GM12878 (cell line): ENCODE results near the gene COQ3. TPM values are rescaled to one million over a fixed set of nuclear protein-coding genes. Genes with fewer than 3 reads are reported as not detected.
A peak's percentile ranks its signal among the peaks of the same experiment; 100 is the strongest.

Experiments
- CBX5 ChIP-seq: sonication (generic); IDR thresholded peaks from 2 replicates; pipeline ENCODE4 v1.6.1; 2016; ENCODE audit warnings: low read depth, moderate library complexity, mild to moderate bottlenecking, inconsistent platforms
- GATAD2B ChIP-seq: fragments of 450-650 bp; conservative IDR thresholded peaks from 2 replicates; pipeline ENCODE4 v1.6.1; 2017; ENCODE audit warnings: low read depth, mild to moderate bottlenecking, moderate library complexity
- IKZF2 ChIP-seq, 2 experiments: fragments of 450-650 bp; IDR thresholded peaks; 2 replicates each; pipeline ENCODE4 v1.6.1; 2017; ENCODE audit warnings: mild to moderate bottlenecking in 2 of 2, moderate library complexity in 2 of 2
- PAX5 ChIP-seq: IDR thresholded peaks from 2 replicates; pipeline ENCODE4 v1.6.1; 2011; ENCODE audit warnings: low read depth, low read length, borderline replicate concordance
- SMAD1 ChIP-seq: fragments of 450-650 bp; IDR thresholded peaks from 2 replicates; pipeline ENCODE4 v1.6.1; 2018; ENCODE audit warnings: mild to moderate bottlenecking, low read depth; ENCODE audit not compliant: partially characterized antibody
- polyA plus RNA-seq, 11 experiments: library from polyadenylated mRNA; depleted of rRNA in 4 of 11; unstranded in 6 of 11; stranded (reverse) in 5 of 11; fragments of >200 nt; fragmentation: Nextera tagmentation in 4 of 11; fragmentation: Illumina TruSeq in 1 of 11; extraction: Ambion mirVana in 4 of 11; extraction: Trizol in 1 of 11; gene quantifications; 1 replicate in 1 of 11; 2 replicates in 10 of 11; pipeline versions ENCODE4 v1.2.1 to v1.2.3, GENCODE V29; 2011 to 2016; ENCODE audit warnings: inconsistent platforms in 2 of 11, missing spikeins in 2 of 11, low read depth in 1 of 11
- total RNA-seq, 4 experiments: library from RNA; depleted of rRNA in 3 of 4; stranded (reverse); fragments of >200 nt in 3 of 4; fragmentation: Illumina TruSeq in 1 of 4; extraction: Trizol in 1 of 4; gene quantifications; 2 replicates each; pipeline versions ENCODE4 v1.2.1 to v1.2.3, GENCODE V29; 2013 to 2021
- TF ChIP-seq, protein P1 (sequence below): fragments of 450-650 bp; IDR thresholded peaks from 2 replicates; pipeline ENCODE4 v1.6.1; 2017; ENCODE audit warnings: mild to moderate bottlenecking, moderate library complexity
- TF ChIP-seq, protein P2 (sequence below): fragments of 450-650 bp; IDR thresholded peaks from 2 replicates; pipeline ENCODE4 v1.6.1; 2018; ENCODE audit warnings: borderline replicate concordance, mild to moderate bottlenecking; ENCODE audit not compliant: partially characterized antibody
- TF ChIP-seq, protein P3 (sequence below): fragments of 450-650 bp; IDR thresholded peaks from 2 replicates; pipeline ENCODE4 v1.6.1; 2016; ENCODE audit warnings: mild to moderate bottlenecking
- TF ChIP-seq, protein P4 (sequence below): IDR thresholded peaks from 2 replicates; pipeline ENCODE4 v1.6.1; 2011; ENCODE audit warnings: borderline replicate concordance, low read depth, mild to moderate bottlenecking, moderate library complexity, low read length; ENCODE audit not compliant: insufficient read depth, poor library complexity, severe bottlenecking
- TF ChIP-seq, protein P5 (sequence below): fragments of 450-650 bp; IDR thresholded peaks from 2 replicates; pipeline ENCODE4 v1.6.1; 2017; ENCODE audit warnings: mild to moderate bottlenecking
- TF ChIP-seq, protein P6 (sequence below): fragments of 450-650 bp; IDR thresholded peaks from 2 replicates; pipeline ENCODE4 v1.6.1; 2017; ENCODE audit warnings: low read depth, mild to moderate bottlenecking, moderate library complexity
- TF ChIP-seq, protein P7 (sequence below): fragments of 450-650 bp; IDR thresholded peaks from 2 replicates; pipeline ENCODE4 v1.6.1; 2014; ENCODE audit warnings: mild to moderate bottlenecking

COQ3 gene
- total and polyA plus RNA-seq, 10 of the 15 experiments (the other 5 are each of a cell fraction or from before 2014, with no cell fraction given) = 9.3 to 50.6 (median 16.0) TPM

DNA sequence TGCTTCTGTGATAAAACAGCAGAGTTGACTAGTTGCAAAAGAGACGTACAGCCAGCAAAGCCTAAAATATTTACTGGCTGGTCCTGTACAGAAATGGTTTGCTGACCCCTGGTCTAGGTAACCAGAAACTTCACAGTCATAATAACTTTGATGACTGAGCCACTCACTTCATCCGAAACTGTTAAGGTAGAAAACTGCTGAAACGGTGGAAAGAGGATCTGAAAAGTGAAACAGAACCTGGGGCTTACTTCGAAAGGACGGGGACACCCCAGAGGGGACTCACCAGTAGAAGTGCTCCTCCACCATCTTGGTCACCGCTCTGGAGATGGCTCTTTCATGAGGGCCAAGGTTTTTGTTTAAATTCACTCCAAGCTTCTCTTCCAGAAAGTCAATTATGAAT lies 60.9 kb downstream of the COQ3 start (continued):
- TF ChIP-seq, protein P1, sequence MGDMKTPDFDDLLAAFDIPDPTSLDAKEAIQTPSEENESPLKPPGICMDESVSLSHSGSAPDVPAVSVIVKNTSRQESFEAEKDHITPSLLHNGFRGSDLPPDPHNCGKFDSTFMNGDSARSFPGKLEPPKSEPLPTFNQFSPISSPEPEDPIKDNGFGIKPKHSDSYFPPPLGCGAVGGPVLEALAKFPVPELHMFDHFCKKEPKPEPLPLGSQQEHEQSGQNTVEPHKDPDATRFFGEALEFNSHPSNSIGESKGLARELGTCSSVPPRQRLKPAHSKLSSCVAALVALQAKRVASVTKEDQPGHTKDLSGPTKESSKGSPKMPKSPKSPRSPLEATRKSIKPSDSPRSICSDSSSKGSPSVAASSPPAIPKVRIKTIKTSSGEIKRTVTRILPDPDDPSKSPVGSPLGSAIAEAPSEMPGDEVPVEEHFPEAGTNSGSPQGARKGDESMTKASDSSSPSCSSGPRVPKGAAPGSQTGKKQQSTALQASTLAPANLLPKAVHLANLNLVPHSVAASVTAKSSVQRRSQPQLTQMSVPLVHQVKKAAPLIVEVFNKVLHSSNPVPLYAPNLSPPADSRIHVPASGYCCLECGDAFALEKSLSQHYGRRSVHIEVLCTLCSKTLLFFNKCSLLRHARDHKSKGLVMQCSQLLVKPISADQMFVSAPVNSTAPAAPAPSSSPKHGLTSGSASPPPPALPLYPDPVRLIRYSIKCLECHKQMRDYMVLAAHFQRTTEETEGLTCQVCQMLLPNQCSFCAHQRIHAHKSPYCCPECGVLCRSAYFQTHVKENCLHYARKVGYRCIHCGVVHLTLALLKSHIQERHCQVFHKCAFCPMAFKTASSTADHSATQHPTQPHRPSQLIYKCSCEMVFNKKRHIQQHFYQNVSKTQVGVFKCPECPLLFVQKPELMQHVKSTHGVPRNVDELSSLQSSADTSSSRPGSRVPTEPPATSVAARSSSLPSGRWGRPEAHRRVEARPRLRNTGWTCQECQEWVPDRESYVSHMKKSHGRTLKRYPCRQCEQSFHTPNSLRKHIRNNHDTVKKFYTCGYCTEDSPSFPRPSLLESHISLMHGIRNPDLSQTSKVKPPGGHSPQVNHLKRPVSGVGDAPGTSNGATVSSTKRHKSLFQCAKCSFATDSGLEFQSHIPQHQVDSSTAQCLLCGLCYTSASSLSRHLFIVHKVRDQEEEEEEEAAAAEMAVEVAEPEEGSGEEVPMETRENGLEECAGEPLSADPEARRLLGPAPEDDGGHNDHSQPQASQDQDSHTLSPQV = no peak
- TF ChIP-seq, protein P2, sequence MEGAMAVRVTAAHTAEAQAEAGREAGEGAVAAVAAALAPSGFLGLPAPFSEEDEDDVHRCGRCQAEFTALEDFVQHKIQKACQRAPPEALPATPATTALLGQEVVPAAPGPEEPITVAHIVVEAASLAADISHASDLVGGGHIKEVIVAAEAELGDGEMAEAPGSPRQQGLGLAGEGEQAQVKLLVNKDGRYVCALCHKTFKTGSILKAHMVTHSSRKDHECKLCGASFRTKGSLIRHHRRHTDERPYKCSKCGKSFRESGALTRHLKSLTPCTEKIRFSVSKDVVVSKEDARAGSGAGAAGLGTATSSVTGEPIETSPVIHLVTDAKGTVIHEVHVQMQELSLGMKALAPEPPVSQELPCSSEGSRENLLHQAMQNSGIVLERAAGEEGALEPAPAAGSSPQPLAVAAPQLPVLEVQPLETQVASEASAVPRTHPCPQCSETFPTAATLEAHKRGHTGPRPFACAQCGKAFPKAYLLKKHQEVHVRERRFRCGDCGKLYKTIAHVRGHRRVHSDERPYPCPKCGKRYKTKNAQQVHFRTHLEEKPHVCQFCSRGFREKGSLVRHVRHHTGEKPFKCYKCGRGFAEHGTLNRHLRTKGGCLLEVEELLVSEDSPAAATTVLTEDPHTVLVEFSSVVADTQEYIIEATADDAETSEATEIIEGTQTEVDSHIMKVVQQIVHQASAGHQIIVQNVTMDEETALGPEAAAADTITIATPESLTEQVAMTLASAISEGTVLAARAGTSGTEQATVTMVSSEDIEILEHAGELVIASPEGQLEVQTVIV = no peak
- peak in 1 of 2 experiments; percentile 56; a peak in 3 of 4 replicates for TF ChIP-seq IKZF2 (IDR thresholded peaks at IDR 0.05)
- TF ChIP-seq, protein P3, sequence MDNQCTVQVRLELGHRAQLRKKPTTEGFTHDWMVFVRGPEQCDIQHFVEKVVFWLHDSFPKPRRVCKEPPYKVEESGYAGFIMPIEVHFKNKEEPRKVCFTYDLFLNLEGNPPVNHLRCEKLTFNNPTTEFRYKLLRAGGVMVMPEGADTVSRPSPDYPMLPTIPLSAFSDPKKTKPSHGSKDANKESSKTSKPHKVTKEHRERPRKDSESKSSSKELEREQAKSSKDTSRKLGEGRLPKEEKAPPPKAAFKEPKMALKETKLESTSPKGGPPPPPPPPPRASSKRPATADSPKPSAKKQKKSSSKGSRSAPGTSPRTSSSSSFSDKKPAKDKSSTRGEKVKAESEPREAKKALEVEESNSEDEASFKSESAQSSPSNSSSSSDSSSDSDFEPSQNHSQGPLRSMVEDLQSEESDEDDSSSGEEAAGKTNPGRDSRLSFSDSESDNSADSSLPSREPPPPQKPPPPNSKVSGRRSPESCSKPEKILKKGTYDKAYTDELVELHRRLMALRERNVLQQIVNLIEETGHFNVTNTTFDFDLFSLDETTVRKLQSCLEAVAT = peak; percentile 31; the same call in 1 of the 2 replicates
- TF ChIP-seq, protein P4, sequence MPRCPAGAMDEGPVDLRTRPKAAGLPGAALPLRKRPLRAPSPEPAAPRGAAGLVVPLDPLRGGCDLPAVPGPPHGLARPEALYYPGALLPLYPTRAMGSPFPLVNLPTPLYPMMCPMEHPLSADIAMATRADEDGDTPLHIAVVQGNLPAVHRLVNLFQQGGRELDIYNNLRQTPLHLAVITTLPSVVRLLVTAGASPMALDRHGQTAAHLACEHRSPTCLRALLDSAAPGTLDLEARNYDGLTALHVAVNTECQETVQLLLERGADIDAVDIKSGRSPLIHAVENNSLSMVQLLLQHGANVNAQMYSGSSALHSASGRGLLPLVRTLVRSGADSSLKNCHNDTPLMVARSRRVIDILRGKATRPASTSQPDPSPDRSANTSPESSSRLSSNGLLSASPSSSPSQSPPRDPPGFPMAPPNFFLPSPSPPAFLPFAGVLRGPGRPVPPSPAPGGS = peak; percentile 82
- peak; percentile 52; the same call in 1 of the 2 replicates for TF ChIP-seq PAX5
- TF ChIP-seq SMAD1 = no peak
- TF ChIP-seq GATAD2B = no peak
- TF ChIP-seq, protein P5, sequence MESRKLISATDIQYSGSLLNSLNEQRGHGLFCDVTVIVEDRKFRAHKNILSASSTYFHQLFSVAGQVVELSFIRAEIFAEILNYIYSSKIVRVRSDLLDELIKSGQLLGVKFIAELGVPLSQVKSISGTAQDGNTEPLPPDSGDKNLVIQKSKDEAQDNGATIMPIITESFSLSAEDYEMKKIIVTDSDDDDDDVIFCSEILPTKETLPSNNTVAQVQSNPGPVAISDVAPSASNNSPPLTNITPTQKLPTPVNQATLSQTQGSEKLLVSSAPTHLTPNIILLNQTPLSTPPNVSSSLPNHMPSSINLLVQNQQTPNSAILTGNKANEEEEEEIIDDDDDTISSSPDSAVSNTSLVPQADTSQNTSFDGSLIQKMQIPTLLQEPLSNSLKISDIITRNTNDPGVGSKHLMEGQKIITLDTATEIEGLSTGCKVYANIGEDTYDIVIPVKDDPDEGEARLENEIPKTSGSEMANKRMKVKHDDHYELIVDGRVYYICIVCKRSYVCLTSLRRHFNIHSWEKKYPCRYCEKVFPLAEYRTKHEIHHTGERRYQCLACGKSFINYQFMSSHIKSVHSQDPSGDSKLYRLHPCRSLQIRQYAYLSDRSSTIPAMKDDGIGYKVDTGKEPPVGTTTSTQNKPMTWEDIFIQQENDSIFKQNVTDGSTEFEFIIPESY = no peak
- peak; percentile 82; the same call in 1 of the 2 replicates for TF ChIP-seq CBX5
- TF ChIP-seq, protein P6, sequence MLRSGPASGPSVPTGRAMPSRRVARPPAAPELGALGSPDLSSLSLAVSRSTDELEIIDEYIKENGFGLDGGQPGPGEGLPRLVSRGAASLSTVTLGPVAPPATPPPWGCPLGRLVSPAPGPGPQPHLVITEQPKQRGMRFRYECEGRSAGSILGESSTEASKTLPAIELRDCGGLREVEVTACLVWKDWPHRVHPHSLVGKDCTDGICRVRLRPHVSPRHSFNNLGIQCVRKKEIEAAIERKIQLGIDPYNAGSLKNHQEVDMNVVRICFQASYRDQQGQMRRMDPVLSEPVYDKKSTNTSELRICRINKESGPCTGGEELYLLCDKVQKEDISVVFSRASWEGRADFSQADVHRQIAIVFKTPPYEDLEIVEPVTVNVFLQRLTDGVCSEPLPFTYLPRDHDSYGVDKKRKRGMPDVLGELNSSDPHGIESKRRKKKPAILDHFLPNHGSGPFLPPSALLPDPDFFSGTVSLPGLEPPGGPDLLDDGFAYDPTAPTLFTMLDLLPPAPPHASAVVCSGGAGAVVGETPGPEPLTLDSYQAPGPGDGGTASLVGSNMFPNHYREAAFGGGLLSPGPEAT = peak; percentile 77; the same call in 1 of the 2 replicates
- TF ChIP-seq, protein P7, sequence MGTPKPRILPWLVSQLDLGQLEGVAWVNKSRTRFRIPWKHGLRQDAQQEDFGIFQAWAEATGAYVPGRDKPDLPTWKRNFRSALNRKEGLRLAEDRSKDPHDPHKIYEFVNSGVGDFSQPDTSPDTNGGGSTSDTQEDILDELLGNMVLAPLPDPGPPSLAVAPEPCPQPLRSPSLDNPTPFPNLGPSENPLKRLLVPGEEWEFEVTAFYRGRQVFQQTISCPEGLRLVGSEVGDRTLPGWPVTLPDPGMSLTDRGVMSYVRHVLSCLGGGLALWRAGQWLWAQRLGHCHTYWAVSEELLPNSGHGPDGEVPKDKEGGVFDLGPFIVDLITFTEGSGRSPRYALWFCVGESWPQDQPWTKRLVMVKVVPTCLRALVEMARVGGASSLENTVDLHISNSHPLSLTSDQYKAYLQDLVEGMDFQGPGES = no peak
